NCI-H1930 (cell line): ENCODE measurements around the gene KIF22.
A peak's percentile ranks its signal among the peaks of the same experiment; 100 is the strongest.

ENCODE experiments used
- DNase-seq, 2 experiments: peaks; one replicate each; lab custom pipeline; 2025; lab: John Stamatoyannopoulos, UW

The KIF22 gene

GRCh38 chr16:29841631-29842030, 51.1 kb downstream of the KIF22 start:
- no peak for DNase-seq

- DNase-seq, result no peak
Measured at GRCh38 chr16:29842732-29843346, 52.3 kb downstream of the KIF22 start.

GRCh38 chr16:29843931-29844330, 53.4 kb downstream of the KIF22 start:
- no peak for DNase-seq

- no peak for DNase-seq
Measured at GRCh38 chr16:29844575-29845331, 54.2 kb downstream of the KIF22 start.

GRCh38 chr16:29845656-29846055, 55.1 kb downstream of the KIF22 start:
- DNase-seq, result no peak

GRCh38 chr16:29848420-29849297, 58.1 kb downstream of the KIF22 start:
- DNase-seq, result peak in 1 of 2 experiments; percentile 80

- DNase-seq, result no peak
Measured at GRCh38 chr16:29849505-29849904, 59.0 kb downstream of the KIF22 start.

- DNase-seq, result no peak
Measured at GRCh38 chr16:29850998-29851397, 60.4 kb downstream of the KIF22 start.

GRCh38 chr16:29852654-29853053, 62.1 kb downstream of the KIF22 start:
- DNase-seq, result no peak

GRCh38 chr16:29854520-29855100, 64.1 kb downstream of the KIF22 start:
- no peak for DNase-seq
